ENCODE results near the gene MOGAT2. TPM values are rescaled to one million over a fixed set of nuclear protein-coding genes. Genes with fewer than 3 reads are reported as not detected.

The MOGAT2 gene
- total RNA-seq, 1 experiment from 2014 or later, result 0.08 TPM

GRCh38 chr11:75767793-75768111, 50.1 kb downstream of the MOGAT2 start:
- TF ChIP-seq SIN3A (IDR thresholded peaks at IDR 0.05; ENCODE audit: borderline replicate concordance, insufficient read depth, low read depth, low read length) (no peak), POLR2AphosphoS5 (IDR thresholded peaks at IDR 0.05; ENCODE audit: low read depth, low read length) (no peak), TCF7L2 (IDR thresholded peaks at IDR 0.05; ENCODE audit: low read depth, low read length) (no peak), REST (IDR thresholded peaks at IDR 0.05; ENCODE audit: insufficient read depth in 1 of 2, low read depth in 2 of 2, low read length in 1 of 2) (no peak), CTCF (IDR thresholded peaks at IDR 0.05) (no peak)
- peaks cover 11% of the 10 kb centered on the region; the same call in 1 of the 2 replicates for H3K4me1 ChIP-seq (ENCODE audit: control insufficient read depth, insufficient read depth, low read length)
- peak overlapping the region in 1 of 2 experiments; percentile 77; a peak in 2 of 4 replicates for H3K4me3 ChIP-seq (ENCODE audit: low read depth in 2 of 2, low read length in 2 of 2)
- ATAC-seq, result no peak
- no peaks in the 10 kb centered on the region for H3K27me3 ChIP-seq (ENCODE audit: control insufficient read depth, insufficient read depth, low read length)
- ChIA-PET POLR2A (no interaction called here), CTCF (no interaction called here)
- in situ Hi-C loops (cut with HindIII; ENCODE audit: low pct_unique_long_range_greater_than_20kb, low sequenced_read_pairs), result no loop called here
- no TSS peak for BruUV-seq (replicated peaks)
- H3K9me3 ChIP-seq (ENCODE audit: control insufficient read depth, insufficient read depth, low read depth, low read length), result no peaks in the 10 kb centered on the region
- intact Hi-C loops (cut with micrococcal nuclease; ENCODE audit: unreplicated experiment), result no loop called here
- H3K36me3 ChIP-seq (ENCODE audit: control insufficient read depth, insufficient read depth, low read length), result no peaks in the 10 kb centered on the region
- DNase-seq (ENCODE audit: low read depth, low spot score), result no peak
- H3K27ac ChIP-seq (ENCODE audit: low read length), result peak overlapping the region; percentile 72

- TF ChIP-seq POLR2AphosphoS5 (IDR thresholded peaks at IDR 0.05; ENCODE audit: low read depth, low read length) (peak; percentile 46; the same call in 1 of the 2 replicates), TCF7L2 (IDR thresholded peaks at IDR 0.05; ENCODE audit: low read depth, low read length) (peak; percentile 76; the same call in 1 of the 2 replicates), REST (IDR thresholded peaks at IDR 0.05; ENCODE audit: insufficient read depth in 1 of 2, low read depth in 2 of 2, low read length in 1 of 2) (no peak), SIN3A (IDR thresholded peaks at IDR 0.05; ENCODE audit: borderline replicate concordance, insufficient read depth, low read depth, low read length) (peak; percentile 75; the same call in 1 of the 2 replicates), CTCF (IDR thresholded peaks at IDR 0.05) (no peak; the same call in 1 of the 2 replicates)
- no TSS peak for BruUV-seq (replicated peaks)
- H3K27me3 ChIP-seq (ENCODE audit: control insufficient read depth, insufficient read depth, low read length), result no peaks in the 10 kb centered on the region
- H3K9me3 ChIP-seq (ENCODE audit: control insufficient read depth, insufficient read depth, low read depth, low read length), result no peaks in the 10 kb centered on the region
- H3K4me1 ChIP-seq (ENCODE audit: control insufficient read depth, insufficient read depth, low read length), result peaks cover 11% of the 10 kb centered on the region; the same call in 1 of the 2 replicates
- DNase-seq (ENCODE audit: low read depth, low spot score), result peak; percentile 32
- H3K27ac ChIP-seq (ENCODE audit: low read length), result peak within 1 kb of the TSS; percentile 72
- intact Hi-C loops (cut with micrococcal nuclease; ENCODE audit: unreplicated experiment) (no loop called here), in situ Hi-C loops (cut with HindIII; ENCODE audit: low pct_unique_long_range_greater_than_20kb, low sequenced_read_pairs) (no loop called here)
- CTCF ChIA-PET, result no interaction called here
- POLR2A ChIA-PET, result no interaction called here
- H3K4me3 ChIP-seq (ENCODE audit: low read depth in 2 of 2, low read length in 2 of 2), result peak within 1 kb of the TSS; percentile 61 to 77
- ATAC-seq, result peak; percentile 93
- no peaks in the 10 kb centered on the region for H3K36me3 ChIP-seq (ENCODE audit: control insufficient read depth, insufficient read depth, low read length)
Observed at GRCh38 chr11:75768112-75768908, 50.7 kb downstream of the MOGAT2 start, which contains the start of gene DGAT2. TSS of gene DGAT2 (plus strand) at chr11:75768778. CDS start at chr11:75768992, 214 bp downstream.

Data from Panc1 (cell line).